SK-N-SH treated with all-trans-retinoic acid at 6 μM for 48 hours (cell line): ENCODE measurements around the gene ZNF778.
"Not testable (repeated sequence)": the region's sequence is repeated elsewhere in the genome, so short reads cannot be mapped to it uniquely, and the experiment has no call there.

Experiments
- CSRNP3 ChIP-seq: fragments of 250-450 bp; sonication (Bioruptor Pico); IDR thresholded peaks from 2 replicates; pipeline ENCODE4 v1.5.1; 2021; ENCODE audit warnings: mild to moderate bottlenecking, moderate library complexity
- PATZ1 ChIP-seq: fragments of 250-450 bp; sonication (Bioruptor Pico); IDR thresholded peaks from 2 replicates; pipeline ENCODE4 v1.8.0; 2020; ENCODE audit warnings: mild to moderate bottlenecking, moderate library complexity, borderline replicate concordance
- TOX ChIP-seq: fragments of 250-450 bp; sonication (Bioruptor Pico); IDR thresholded peaks from 2 replicates; pipeline ENCODE4 v1.8.0; 2021; ENCODE audit warnings: mild to moderate bottlenecking, moderate library complexity, borderline replicate concordance
- ZFP3 ChIP-seq: fragments of 250-450 bp; sonication (Bioruptor Pico); IDR thresholded peaks from 2 replicates; pipeline ENCODE4 v1.5.0; 2020; ENCODE audit warnings: mild to moderate bottlenecking, moderate library complexity
- ZNF70 ChIP-seq: fragments of 450-650 bp; formaldehyde crosslinking; IDR thresholded peaks from 2 replicates; pipeline ENCODE4 v1.5.0; 2020; ENCODE audit warnings: mild to moderate bottlenecking, moderate library complexity

- not testable (repeated sequence) for TF ChIP-seq PATZ1 (CRISPR knock-in tag); ZFP3; TOX (CRISPR knock-in tag); CSRNP3 (CRISPR knock-in tag); ZNF70 (CRISPR knock-in tag)
Observed at GRCh38 chr16:89185887-89186592, 31.5 kb upstream of the ZNF778 start.
